Activated CD4-positive, alpha-beta T cell treated with anti-CD3 and anti-CD28 coated beads, Interleukin-2, Interleukin-6, amounts not matched to agents 100 ng/mL and 50 ng/mL, durations not matched to agents 16 hours and 8 hours (primary cell): ENCODE data around the gene MAPT.
"Not testable (repeated sequence)": the region's sequence is repeated elsewhere in the genome, so short reads cannot be mapped to it uniquely, and the experiment has no call there.

Experiments
- DNase-seq: peaks from one replicate; pipeline ENCODE4 v3.0.0-alpha.2; 2020

Gene MAPT

GRCh38 chr17:45997166-45997565 lies 102.8 kb downstream of the MAPT start:
- DNase-seq: no peak

GRCh38 chr17:45997624-45998023 lies 103.3 kb downstream of the MAPT start:
- no peak for DNase-seq

- DNase-seq: no peak
Measured at GRCh38 chr17:45998987-45999899, 104.9 kb downstream of the MAPT start, which contains the start of gene STH. Gene STH, plus strand, starts transcription at chr17:45999250. Its CDS starts 30 bp downstream, at chr17:45999280.

- no peak for DNase-seq
Measured at GRCh38 chr17:45999900-46000290, 105.5 kb downstream of the MAPT start.

GRCh38 chr17:46000292-46000691 lies 105.9 kb downstream of the MAPT start:
- DNase-seq: no peak

GRCh38 chr17:46000757-46001156 lies 106.4 kb downstream of the MAPT start:
- DNase-seq: no peak

GRCh38 chr17:46001390-46002310 lies 107.3 kb downstream of the MAPT start:
- DNase-seq: no peak

- DNase-seq: peak; percentile 79
Measured at GRCh38 chr17:46002311-46002972, 108.1 kb downstream of the MAPT start.

GRCh38 chr17:46002973-46003316 lies 108.6 kb downstream of the MAPT start:
- DNase-seq: no peak

- no peak for DNase-seq
Measured at GRCh38 chr17:46003907-46004748, 109.8 kb downstream of the MAPT start.

GRCh38 chr17:46006082-46006481 lies 111.7 kb downstream of the MAPT start:
- DNase-seq: not testable (repeated sequence)

GRCh38 chr17:46007461-46007965 lies 113.2 kb downstream of the MAPT start:
- no peak for DNase-seq

- no peak for DNase-seq
Measured at GRCh38 chr17:46008591-46008990, 114.2 kb downstream of the MAPT start.

GRCh38 chr17:46009681-46010596 lies 115.6 kb downstream of the MAPT start:
- no peak for DNase-seq

- DNase-seq: no peak
Measured at GRCh38 chr17:46010597-46011186, 116.3 kb downstream of the MAPT start.

GRCh38 chr17:46011711-46012505 lies 117.6 kb downstream of the MAPT start:
- DNase-seq: no peak

GRCh38 chr17:46012506-46013079 lies 118.2 kb downstream of the MAPT start:
- DNase-seq: no peak

GRCh38 chr17:46013127-46013501 lies 118.8 kb downstream of the MAPT start:
- DNase-seq: no peak

GRCh38 chr17:46013502-46014165 lies 119.3 kb downstream of the MAPT start:
- DNase-seq: no peak
